Keratinocyte (primary cell): ENCODE measurements around the gene CACNB4. TPM values are rescaled to one million over a fixed set of nuclear protein-coding genes. Genes with fewer than 3 reads are reported as not detected.

Experiments
- DNase-seq: peaks from one replicate; pipeline ENCODE4 v3.0.0-alpha.2; 2011; ENCODE audit warnings: low read depth, missing footprints, low spot score
- FAIRE-seq: peaks from 2 replicates; lab custom pipeline; 2011; peaks lifted over from hg19 to GRCh38; lab: Jason Lieb, UNC
- H2AFZ ChIP-seq: 2 replicates; pipeline ENCODE4 v1.6.0; 2012; ENCODE audit warnings: low read length, control low read depth, inconsistent platforms; ENCODE audit not compliant: control insufficient read depth
- H3K27ac ChIP-seq: 2 replicates; pipeline ENCODE4 v1.5.1; 2011; ENCODE audit warnings: low read length; ENCODE audit not compliant: control insufficient read depth, insufficient read depth
- H3K27me3 ChIP-seq: 3 replicates; pipeline ENCODE4 v1.6.0; 2011; ENCODE audit warnings: low read length; ENCODE audit not compliant: control insufficient read depth, insufficient read depth; ENCODE audit errors: extremely low read depth
- H3K36me3 ChIP-seq, 2 experiments: 2 replicates in 1 of 2; 3 replicates in 1 of 2; pipeline ENCODE4 v1.5.1; 2011; ENCODE audit warnings: low read length in 2 of 2, mild to moderate bottlenecking in 1 of 2; ENCODE audit not compliant: control insufficient read depth in 2 of 2, insufficient read depth in 2 of 2; ENCODE audit errors: extremely low read depth in 1 of 2
- H3K4me1 ChIP-seq: 3 replicates; pipeline ENCODE4 v1.5.1; 2011; ENCODE audit warnings: low read length; ENCODE audit not compliant: control insufficient read depth, insufficient read depth; ENCODE audit errors: extremely low read depth
- H3K4me2 ChIP-seq: 3 replicates; pipeline ENCODE4 v1.6.0; 2011; ENCODE audit warnings: low read depth, low read length; ENCODE audit not compliant: control insufficient read depth, insufficient read depth; ENCODE audit errors: extremely low read depth
- H3K4me3 ChIP-seq, 3 experiments: fragments of 200-600 bp in 1 of 3; sonication (generic) in 1 of 3; 2 replicates in 2 of 3; 3 replicates in 1 of 3; pipeline ENCODE4 v1.5.1; 2011 to 2016; ENCODE audit warnings: low read length in 3 of 3, mild to moderate bottlenecking in 3 of 3, control low read depth in 2 of 3, inconsistent platforms in 1 of 3, low read depth in 1 of 3, mixed read lengths in 1 of 3, mixed run types in 1 of 3, moderate library complexity in 1 of 3; ENCODE audit not compliant: control insufficient read depth in 2 of 3, insufficient read depth in 2 of 3; ENCODE audit errors: extremely low read depth in 1 of 3
- H3K79me2 ChIP-seq: 2 replicates; pipeline ENCODE4 v1.6.0; 2012; ENCODE audit warnings: low read length; ENCODE audit not compliant: control insufficient read depth, insufficient read depth
- H3K9ac ChIP-seq: 3 replicates; pipeline ENCODE4 v1.6.0; 2011; ENCODE audit warnings: low read length; ENCODE audit not compliant: control insufficient read depth, insufficient read depth; ENCODE audit errors: extremely low read depth
- H3K9me1 ChIP-seq: 3 replicates; pipeline ENCODE4 v1.6.0; 2011; ENCODE audit warnings: low read length; ENCODE audit not compliant: control insufficient read depth, insufficient read depth; ENCODE audit errors: extremely low read depth
- H3K9me3 ChIP-seq: 2 replicates; pipeline ENCODE4 v1.5.1; 2012; ENCODE audit warnings: low read depth, low read length; ENCODE audit not compliant: control insufficient read depth
- H4K20me1 ChIP-seq: 3 replicates; pipeline ENCODE4 v1.6.0; 2011; ENCODE audit warnings: low read length; ENCODE audit not compliant: control insufficient read depth, insufficient read depth; ENCODE audit errors: extremely low read depth
- EZH2 ChIP-seq: IDR thresholded peaks from one replicate; pipeline ENCODE4 v1.6.1; 2012; ENCODE audit warnings: inconsistent platforms, mild to moderate bottlenecking, low read length, moderate library complexity
- dilution Hi-C: fragments of 300-500 bp; cut with MboI; formaldehyde crosslinking; loops from one replicate; pipeline ENCODE4 v1.7.0; 2020; ENCODE audit warnings: low sequenced_read_pairs; ENCODE audit not compliant: extremely low pct_ligation_motif_present
- polyA plus RNA-seq, 5 experiments: library from polyadenylated mRNA; depleted of rRNA in 3 of 5; stranded (reverse) in 3 of 5; stranded (forward) in 1 of 5; unstranded in 1 of 5; fragments of >200 nt; gene quantifications; 1 replicate in 1 of 5; 2 replicates in 3 of 5; 3 replicates in 1 of 5; pipeline versions ENCODE4 v1.2.1 to v1.2.3, GENCODE V29; 2011 to 2012; ENCODE audit warnings: missing spikeins in 2 of 5, low read depth in 1 of 5, low replicate concordance in 1 of 5
- TF ChIP-seq, protein P1 (sequence below), 3 experiments: IDR thresholded peaks in 1 of 3; conservative IDR thresholded peaks in 1 of 3; optimal IDR thresholded peaks in 1 of 3; 2 replicates in 2 of 3; 3 replicates in 1 of 3; pipeline versions ENCODE3 to v1.5.1; 2011; ENCODE audit warnings: low read length in 3 of 3, mild to moderate bottlenecking in 3 of 3, moderate library complexity in 2 of 3, control low read depth in 1 of 3, inconsistent platforms in 1 of 3; ENCODE audit not compliant: insufficient read depth in 2 of 3; ENCODE audit errors: extremely low read depth in 1 of 3

Gene CACNB4
- polyA plus RNA-seq, 1 donor (not counting 4 experiments of a cell fraction or from before 2014, with no cell fraction given) = 0.30 TPM

DNA sequence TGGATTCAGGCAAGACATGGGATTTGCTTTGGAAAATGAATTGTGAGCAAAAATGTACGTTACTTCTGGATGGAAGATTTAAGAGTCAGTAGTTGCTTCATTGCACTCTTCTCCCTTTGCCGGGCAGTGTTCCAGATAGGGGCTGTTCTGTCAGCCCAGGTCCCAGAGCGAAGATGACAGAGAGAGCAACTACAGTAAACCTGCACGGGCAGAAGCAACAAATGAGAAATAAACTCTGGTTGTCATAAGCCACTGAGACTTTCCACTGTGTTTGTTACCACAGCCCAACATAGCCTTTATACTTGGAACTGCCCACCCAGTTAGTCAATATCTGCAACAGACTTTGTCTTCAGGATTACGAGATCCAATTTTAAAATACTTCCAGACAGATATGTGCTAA is 83.3 kb downstream of the CACNB4 start:
- Histone ChIP-seq H2AFZ (no peak overlapping the region), H3K4me3 (no peak overlapping the region), H3K4me2 (no peak overlapping the region), H3K9me1 (no peaks in the 10 kb centered on the region), H4K20me1 (no peaks in the 10 kb centered on the region), H3K9me3 (no peaks in the 10 kb centered on the region), H3K79me2 (no peaks in the 10 kb centered on the region), H3K4me1 (no peaks in the 10 kb centered on the region), H3K36me3 (no peaks in the 10 kb centered on the region), H3K9ac (no peak overlapping the region), H3K27ac (no peak overlapping the region), H3K27me3 (peaks cover 5% of the 10 kb centered on the region)
- DNase-seq = no peak
- dilution Hi-C loops = no loop called here
- TF ChIP-seq EZH2 = no peak
- TF ChIP-seq, protein P1, sequence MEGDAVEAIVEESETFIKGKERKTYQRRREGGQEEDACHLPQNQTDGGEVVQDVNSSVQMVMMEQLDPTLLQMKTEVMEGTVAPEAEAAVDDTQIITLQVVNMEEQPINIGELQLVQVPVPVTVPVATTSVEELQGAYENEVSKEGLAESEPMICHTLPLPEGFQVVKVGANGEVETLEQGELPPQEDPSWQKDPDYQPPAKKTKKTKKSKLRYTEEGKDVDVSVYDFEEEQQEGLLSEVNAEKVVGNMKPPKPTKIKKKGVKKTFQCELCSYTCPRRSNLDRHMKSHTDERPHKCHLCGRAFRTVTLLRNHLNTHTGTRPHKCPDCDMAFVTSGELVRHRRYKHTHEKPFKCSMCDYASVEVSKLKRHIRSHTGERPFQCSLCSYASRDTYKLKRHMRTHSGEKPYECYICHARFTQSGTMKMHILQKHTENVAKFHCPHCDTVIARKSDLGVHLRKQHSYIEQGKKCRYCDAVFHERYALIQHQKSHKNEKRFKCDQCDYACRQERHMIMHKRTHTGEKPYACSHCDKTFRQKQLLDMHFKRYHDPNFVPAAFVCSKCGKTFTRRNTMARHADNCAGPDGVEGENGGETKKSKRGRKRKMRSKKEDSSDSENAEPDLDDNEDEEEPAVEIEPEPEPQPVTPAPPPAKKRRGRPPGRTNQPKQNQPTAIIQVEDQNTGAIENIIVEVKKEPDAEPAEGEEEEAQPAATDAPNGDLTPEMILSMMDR (optimal IDR thresholded peaks at IDR 0.05 in 1 of 3, IDR thresholded peaks at IDR 0.05 in 1 of 3, conservative IDR thresholded peaks at IDR 0.05 in 1 of 3; ENCODE audit: extremely low read depth in 1 of 3, insufficient read depth in 2 of 3, low read length in 3 of 3) = no peak
- no peak for FAIRE-seq

DNA sequence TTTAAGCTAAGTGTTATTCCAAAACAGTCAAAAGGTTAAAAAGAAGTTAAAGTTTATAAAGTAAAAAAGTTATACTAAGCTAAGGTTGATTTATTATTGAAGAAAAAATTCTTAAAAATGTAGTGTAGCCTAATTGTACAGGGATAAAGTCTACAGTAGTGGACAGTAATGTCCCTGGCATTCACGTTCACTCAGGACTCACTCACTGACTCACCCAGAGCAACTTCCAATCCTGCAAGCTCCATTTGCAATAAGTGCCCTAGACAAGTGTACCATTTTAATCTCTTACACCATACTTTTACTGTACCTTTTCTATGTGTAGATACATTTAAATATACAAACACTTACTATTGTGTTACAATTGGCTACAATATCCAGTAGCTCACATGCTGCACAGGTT is 86.1 kb downstream of the CACNB4 start:
- DNase-seq = no peak
- no peaks in the 10 kb centered on the region for H3K79me2 ChIP-seq
- TF ChIP-seq EZH2 = no peak
- TF ChIP-seq, protein P1 (optimal IDR thresholded peaks at IDR 0.05 in 1 of 3, IDR thresholded peaks at IDR 0.05 in 1 of 3, conservative IDR thresholded peaks at IDR 0.05 in 1 of 3; ENCODE audit: extremely low read depth in 1 of 3, insufficient read depth in 2 of 3, low read length in 3 of 3) = no peak
- no peaks in the 10 kb centered on the region for H3K27me3 ChIP-seq
- no peak overlapping the region for H3K9ac ChIP-seq
- no peaks in the 10 kb centered on the region for H4K20me1 ChIP-seq
- no peaks in the 10 kb centered on the region for H3K36me3 ChIP-seq
- no peak overlapping the region for H2AFZ ChIP-seq
- no peak overlapping the region for H3K27ac ChIP-seq
- no peak overlapping the region for H3K4me2 ChIP-seq
- FAIRE-seq = no peak
- H3K9me1 ChIP-seq = no peaks in the 10 kb centered on the region
- dilution Hi-C loops = no loop called here
- H3K9me3 ChIP-seq = no peaks in the 10 kb centered on the region
- H3K4me1 ChIP-seq = no peaks in the 10 kb centered on the region
- H3K4me3 ChIP-seq = no peak overlapping the region
